A673 (cell line): Measurements from ENCODE around the gene MDM4.

Experiments
- CTCF ChIP-seq: fragments of 300-800, 200-600 bp; sonication (generic); conservative IDR thresholded peaks from 2 replicates; pipeline ENCODE4 v1.5.1; 2017; ENCODE audit warnings: low read depth, mild to moderate bottlenecking, antibody characterized with exemption, low read length, moderate library complexity, mixed read lengths
- EZH2 ChIP-seq: fragments of 200-600 bp; sonication (generic); IDR thresholded peaks from 2 replicates; pipeline ENCODE4 v1.6.1; 2017; ENCODE audit warnings: borderline replicate concordance, low read depth, mild to moderate bottlenecking, mixed read lengths, antibody characterized with exemption, low read length; ENCODE audit not compliant: poor library complexity, severe bottlenecking

- no peak for TF ChIP-seq CTCF
- TF ChIP-seq EZH2, result no peak
Measured at GRCh38 chr1:204506969-204507316, 9.3 kb upstream of the MDM4 start.
